ENCODE data around the gene TRIM44.

The TRIM44 gene

DNA sequence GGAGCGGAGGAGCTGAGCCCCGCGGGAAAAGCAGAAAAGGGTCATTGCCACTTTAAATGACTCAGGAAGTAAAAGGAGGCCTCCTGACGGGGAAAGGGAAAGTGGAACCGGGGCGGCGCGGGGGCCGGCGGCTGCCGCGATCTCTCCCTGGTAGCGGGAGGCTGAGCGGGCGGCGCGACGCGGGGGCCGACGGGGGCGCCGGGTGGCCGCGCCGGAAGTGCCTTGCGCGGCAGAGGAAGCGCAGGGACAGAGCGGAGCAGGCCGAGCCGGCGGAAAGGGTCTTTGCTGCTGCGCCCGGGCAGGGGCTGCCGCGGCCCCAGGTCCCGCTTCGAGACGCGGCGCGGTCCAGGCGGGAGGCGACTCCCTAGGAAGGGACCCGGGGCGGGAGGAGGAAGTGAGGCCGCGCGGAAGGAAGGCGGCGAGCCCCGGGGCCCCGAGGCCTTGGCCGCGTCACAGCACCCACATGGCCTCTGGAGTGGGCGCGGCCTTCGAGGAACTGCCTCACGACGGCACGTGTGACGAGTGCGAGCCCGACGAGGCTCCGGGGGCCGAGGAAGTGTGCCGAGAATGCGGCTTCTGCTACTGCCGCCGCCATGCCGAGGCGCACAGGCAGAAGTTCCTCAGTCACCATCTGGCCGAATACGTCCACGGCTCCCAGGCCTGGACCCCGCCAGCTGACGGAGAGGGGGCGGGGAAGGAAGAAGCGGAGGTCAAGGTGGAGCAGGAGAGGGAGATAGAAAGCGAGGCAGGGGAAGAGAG, at the start of gene TRIM44:
Gene TRIM44, plus strand, starts transcription at position 127 of the 759 bp plus-strand sequence. Its CDS starts 337 bp downstream, at position 464.
- DNase-seq (ENCODE audit: low read depth in 2 of 2, low spot score in 1 of 2), result peak; percentile 44 to 64

DNA sequence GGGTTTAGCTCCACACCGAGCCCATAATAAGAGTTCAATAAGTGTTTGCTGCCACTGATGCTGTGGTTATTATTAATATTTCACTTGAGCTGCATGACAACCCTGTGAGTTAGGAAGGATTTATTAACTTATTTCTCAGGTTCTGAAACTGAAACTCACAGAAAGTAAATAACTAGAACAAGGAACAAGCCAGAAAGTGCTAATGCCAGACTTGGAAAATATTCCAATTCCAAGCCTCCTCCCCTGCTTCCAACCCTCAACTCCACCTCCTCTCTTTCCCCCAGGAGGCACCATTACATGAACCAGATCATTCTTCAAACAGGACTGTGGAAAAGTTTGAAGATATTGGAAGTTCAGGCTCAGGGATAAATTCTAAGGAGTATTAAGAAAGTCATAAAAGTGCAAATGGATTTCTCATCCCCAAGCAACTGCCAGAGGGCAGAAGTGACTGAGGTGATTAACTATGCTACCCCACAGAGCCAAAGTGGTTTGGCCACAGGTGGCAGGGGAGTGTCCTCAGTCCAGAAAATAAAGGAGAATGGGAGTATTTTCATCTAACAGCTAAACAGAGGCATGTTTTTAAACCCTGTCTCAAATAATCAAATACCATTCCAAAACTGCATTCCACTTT, 47.5 kb upstream of the TRIM44 start:
- DNase-seq (ENCODE audit: low read depth in 2 of 2, low spot score in 1 of 2), result no peak

DNA sequence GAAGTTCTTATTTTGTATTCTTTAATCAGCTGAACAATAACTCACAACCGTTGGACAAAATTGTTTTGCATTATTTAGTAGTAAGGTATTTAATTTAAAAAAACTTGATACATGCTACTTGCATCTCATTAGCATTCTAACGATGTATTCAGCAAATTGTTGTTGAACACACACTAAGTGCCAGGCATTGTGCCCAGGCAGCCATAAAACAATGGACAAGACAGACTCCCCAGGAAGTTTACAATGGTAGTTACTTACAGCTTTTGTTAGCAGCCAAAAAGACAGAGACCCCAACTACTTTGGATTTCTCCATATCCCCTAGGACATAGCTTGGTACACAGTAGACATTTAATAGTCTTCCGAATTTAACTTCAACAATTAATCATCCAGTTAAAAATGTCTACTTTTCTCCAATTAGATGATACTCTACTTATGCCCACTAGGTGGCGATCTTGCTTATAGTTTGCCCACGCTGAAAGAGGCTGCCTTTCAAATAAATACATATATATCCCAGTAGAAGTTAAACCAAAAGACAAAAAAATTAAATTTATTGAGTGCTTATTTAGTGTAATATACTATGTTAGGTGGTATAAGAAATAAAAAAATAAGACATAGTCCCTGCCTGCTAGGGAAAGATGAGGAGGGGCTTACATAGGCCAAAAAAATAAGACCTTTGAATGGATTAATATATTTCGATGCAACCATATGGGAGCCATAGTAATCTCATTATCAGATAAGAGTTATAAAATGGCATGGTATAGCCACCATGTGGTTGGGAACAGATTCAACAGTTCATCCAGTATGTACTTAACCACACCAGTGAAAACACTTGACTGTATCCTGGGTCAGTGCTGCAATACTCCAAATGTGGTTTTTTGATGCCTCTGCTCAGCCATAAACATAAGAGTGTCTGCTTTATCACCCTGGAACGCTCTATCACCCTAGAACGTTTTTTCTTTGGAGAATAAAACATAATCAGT, 46.4 kb upstream of the TRIM44 start:
- DNase-seq (ENCODE audit: low read depth in 2 of 2, low spot score in 1 of 2), result no peak

- no peak for DNase-seq (ENCODE audit: low read depth in 2 of 2, low spot score in 1 of 2)
Observed at GRCh38 chr11:35617316-35617686, 45.3 kb upstream of the TRIM44 start.

DNA sequence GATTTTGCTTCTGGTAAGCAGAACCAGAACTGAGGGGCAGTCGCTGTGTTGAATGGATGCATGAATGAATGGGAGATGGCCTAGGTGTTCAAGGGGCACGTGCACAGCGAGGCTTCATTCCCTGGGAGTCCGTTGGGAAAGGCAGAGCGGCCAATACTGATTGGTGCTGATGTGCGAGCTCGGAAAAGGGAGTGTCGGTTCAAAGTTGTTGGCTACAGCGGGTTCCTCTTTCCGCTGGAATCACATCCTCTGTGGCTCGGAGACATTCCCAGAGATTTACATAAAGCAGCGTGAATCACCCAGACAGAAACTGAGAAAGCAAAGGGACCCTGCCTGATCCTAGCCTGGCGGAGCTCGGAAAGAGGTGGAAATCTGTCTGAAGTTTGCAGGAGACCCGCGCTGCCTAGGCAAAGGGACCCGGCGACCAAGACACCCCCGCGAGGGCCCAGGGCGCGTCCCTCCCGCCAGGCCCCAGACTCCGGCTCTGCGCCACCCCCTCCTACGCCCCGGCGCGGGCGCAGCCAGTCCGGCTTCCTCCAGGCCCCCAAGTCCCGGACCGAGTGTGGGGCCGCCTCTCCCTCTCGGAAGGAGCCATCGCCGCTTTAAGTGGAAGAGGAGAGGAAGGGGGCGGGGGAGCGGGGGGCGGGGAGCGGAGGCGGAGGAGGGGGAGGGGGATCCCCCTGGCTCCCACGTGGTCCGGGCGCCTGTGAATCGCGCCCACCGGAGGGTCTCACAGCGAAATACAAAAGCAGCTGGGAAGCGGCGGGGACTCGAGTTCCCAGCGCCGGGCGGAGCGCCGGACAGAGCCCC, 44.7 kb upstream of the TRIM44 start, which contains the start of gene FJX1:
Gene FJX1, plus strand, starts transcription at position 774 of the 810 bp plus-strand sequence. CDS start 177 bp downstream, outside the sequence.
- no peak for DNase-seq (ENCODE audit: low read depth in 2 of 2, low spot score in 1 of 2)

- no peak for DNase-seq (ENCODE audit: low read depth in 2 of 2, low spot score in 1 of 2)
Observed at GRCh38 chr11:35618497-35619115, 44.0 kb upstream of the TRIM44 start.

DNA sequence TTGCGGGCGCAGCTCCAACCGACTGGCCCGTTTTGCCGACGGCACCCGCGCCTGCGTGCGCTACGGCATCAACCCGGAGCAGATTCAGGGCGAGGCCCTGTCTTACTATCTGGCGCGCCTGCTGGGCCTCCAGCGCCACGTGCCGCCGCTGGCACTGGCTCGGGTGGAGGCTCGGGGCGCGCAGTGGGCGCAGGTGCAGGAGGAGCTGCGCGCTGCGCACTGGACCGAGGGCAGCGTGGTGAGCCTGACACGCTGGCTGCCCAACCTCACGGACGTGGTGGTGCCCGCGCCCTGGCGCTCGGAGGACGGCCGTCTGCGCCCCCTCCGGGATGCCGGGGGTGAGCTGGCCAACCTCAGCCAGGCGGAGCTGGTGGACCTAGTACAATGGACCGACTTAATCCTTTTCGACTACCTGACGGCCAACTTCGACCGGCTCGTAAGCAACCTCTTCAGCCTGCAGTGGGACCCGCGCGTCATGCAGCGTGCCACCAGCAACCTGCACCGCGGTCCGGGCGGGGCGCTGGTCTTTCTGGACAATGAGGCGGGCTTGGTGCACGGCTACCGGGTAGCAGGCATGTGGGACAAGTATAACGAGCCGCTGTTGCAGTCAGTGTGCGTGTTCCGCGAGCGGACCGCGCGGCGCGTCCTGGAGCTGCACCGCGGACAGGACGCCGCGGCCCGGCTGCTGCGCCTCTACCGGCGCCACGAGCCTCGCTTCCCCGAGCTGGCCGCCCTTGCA, 43.3 kb upstream of the TRIM44 start:
- DNase-seq (ENCODE audit: low read depth in 2 of 2, low spot score in 1 of 2), result no peak

DNA sequence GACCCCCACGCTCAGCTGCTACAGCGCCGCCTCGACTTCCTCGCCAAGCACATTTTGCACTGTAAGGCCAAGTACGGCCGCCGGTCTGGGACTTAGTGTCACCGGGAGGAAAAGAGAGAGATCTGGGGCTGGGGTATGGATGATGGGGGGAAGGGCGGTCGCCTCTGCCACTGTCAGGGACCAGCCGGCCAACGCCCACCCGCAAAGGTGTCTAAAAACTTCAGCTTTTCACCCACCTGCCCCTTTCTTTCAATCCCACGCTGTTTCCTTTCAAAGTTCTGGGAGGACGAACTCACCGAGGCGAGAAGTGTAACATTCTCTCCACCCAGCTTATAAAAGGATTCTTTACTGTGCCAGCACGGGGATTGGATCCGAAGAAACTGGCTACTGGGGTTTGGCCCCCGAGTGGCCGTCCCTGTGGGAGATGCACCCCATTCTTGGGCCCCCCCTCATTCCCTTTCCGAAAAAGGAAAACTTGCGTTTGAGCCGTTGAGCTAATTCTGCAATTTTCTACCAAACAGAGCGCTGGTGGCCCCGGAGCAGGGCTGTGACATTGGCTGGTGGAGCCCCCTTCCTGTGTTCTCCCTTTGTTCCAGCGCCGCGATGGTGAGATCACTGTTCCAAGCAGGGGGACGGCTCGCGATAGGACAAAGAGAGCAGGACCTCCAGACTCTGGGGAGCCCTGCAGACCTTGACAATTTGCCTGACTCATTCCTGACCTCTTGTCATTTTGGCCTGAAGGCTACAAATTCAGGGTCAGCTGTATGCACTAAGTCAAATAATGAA, 42.5 kb upstream of the TRIM44 start:
- DNase-seq (ENCODE audit: low read depth in 2 of 2, low spot score in 1 of 2), result no peak

GRCh38 chr11:35620795-35621194, 41.8 kb upstream of the TRIM44 start:
- no peak for DNase-seq (ENCODE audit: low read depth in 2 of 2, low spot score in 1 of 2)

GRCh38 chr11:35621620-35622019, 41.0 kb upstream of the TRIM44 start:
- DNase-seq (ENCODE audit: low read depth in 2 of 2, low spot score in 1 of 2), result no peak

DNA sequence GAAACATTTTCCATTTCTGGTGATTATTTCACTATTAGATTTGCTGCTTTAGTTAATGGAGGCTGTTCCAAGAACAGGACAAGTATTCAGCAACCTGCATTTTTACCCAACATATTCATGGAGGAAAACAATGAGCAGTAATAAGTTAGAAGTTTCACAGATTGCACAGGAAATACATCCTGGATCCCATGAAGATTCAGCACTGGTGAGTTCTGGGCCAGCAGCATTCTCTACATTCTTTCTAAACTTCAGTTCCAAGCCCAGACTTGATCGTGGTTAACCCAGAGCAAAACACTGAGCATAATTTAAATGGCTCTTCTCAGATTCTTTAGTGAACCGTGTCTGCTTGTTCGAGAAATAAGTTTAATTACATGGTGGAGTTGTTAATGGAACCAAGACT, 40.5 kb upstream of the TRIM44 start:
- DNase-seq (ENCODE audit: low read depth in 2 of 2, low spot score in 1 of 2), result no peak

DNA sequence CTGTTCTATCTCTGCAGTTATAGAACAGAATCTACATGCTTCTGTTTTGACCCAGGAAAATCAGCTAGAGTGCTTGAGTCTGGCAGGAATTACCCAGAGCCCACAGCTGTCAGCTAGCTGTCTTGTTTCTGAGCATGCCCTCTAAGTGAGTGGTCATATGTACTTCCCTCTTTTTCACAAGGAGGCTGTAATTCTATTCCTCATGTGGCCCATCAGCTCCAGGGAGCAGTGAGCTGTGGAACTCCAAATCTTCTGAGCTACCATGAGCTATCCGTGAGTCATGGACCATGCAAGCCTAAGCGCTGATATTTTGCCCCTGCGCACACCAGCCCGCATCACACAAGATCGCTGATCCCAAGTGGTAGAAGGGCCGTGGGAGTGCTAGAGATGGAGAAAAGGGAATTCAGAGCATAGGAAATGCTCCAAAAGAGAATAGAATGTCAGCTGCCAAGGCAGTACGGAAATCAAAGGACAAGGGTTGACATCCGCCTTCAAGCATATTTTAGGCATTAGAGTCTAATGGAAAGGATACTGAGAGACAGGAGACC, 38.9 kb upstream of the TRIM44 start:
- no peak for DNase-seq (ENCODE audit: low read depth in 2 of 2, low spot score in 1 of 2)

- no peak for DNase-seq (ENCODE audit: low read depth in 2 of 2, low spot score in 1 of 2)
Observed at GRCh38 chr11:35624316-35624715, 38.3 kb upstream of the TRIM44 start.

DNA sequence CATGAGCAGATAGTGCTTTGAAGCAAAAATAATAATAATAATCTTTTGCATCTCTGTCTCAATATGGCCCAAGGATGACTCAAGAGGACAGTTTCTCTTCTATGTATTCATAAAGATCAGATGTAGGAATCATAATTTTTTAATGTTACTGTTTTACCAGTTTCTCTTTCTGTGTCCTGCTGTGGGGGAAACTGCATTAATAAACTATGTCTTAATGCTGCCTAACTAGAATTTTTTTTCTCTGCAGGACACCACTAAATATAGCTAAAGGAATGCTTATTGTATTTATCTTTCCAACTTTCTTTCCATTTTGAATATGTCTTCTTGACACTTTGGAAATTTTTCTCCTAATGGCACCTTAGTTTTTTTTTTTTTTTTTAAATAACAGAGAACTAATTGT, 37.8 kb upstream of the TRIM44 start:
- DNase-seq (ENCODE audit: low read depth in 2 of 2, low spot score in 1 of 2), result no peak

DNA sequence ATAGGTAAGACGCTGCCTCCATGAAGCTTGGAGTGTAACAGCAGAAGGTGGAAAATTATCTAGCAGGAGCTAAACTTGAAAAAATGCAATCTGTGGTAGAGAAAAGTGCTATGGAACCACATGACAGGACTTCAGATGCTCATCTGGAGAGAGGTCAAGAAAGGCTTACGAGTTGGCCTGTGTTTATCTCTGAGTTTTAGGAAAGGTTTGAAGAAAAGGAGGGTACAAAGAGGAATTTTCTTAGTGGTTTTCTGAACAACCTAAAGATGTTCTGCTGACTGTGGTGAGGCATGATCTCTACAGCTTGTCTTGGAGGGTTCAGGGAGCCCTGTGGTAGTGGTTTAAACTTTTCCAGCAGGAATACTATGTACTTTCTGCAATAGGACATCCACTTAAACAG, 36.1 kb upstream of the TRIM44 start:
- DNase-seq (ENCODE audit: low read depth in 2 of 2, low spot score in 1 of 2), result no peak

DNA sequence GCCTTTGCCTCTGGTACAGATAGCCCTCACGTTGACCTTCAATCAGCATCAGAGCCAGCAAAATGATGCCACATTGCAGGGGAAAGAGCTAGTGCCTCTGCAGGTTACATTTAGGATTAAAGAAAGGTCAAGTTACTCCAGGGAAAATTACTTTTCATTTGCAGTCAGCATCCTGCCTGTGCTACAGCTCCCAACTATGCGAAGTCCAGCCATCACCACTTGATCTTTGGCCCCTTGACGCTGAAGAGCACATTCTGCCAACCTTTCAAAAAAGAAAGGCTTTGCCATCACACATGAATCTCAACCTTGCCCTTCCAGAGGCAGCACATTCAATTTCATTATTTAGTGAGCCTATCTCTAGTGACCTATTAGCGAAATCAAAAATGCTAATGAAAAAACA, 33.1 kb upstream of the TRIM44 start:
- DNase-seq (ENCODE audit: low read depth in 2 of 2, low spot score in 1 of 2), result no peak

GRCh38 chr11:35629914-35630313, 32.7 kb upstream of the TRIM44 start:
- DNase-seq (ENCODE audit: low read depth in 2 of 2, low spot score in 1 of 2), result no peak

DNA sequence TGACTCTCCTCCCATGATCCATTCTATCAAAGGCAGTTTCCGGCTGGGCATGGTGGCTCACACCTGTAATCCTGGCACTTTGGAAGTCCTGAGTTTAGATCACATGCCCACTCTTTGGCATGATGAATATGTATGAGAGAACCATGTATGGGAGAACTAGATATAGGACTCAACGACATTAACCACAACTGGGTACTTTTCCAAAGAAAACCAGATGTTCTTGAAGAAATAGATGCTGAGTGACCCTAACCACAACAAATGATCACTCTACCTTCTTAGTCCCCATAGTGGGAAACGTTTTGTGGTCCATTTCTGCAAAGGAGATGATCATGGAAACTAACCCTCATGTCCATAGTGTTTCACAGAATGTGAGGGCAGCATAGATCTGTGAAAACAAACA, 30.7 kb upstream of the TRIM44 start:
- no peak for DNase-seq (ENCODE audit: low read depth in 2 of 2, low spot score in 1 of 2)

DNA sequence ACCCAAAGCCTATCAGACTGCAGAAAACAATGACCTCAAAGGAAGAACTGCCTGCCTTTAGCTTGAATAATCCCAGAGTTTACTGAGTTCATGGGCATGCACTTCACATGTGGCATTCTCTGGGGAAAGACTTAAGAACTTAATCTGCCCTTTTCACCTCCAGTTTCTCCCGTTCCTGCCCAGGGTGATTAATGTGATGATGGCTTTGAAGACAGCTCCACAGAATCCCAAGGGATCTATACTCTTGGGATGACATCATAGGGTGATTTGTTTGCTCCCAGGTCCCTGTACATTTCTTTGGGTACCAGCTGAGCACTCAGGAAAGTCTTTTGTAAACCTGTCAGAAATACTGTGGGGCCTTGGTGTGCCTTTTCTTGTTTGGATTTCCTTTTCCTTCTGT, 30.3 kb upstream of the TRIM44 start:
- DNase-seq (ENCODE audit: low read depth in 2 of 2, low spot score in 1 of 2), result no peak

Data from stimulated activated CD8-positive, alpha-beta memory T cell treated with anti-CD3 and anti-CD28 coated beads, Interleukin-4, amount 100 ng/mL, for 1 hour (primary cell).